Measurements from ENCODE around the gene KLK11. TPM values are rescaled to one million over a fixed set of nuclear protein-coding genes. Genes with fewer than 3 reads are reported as not detected.

KLK11 gene
- total RNA-seq, 6 donors from 2014 or later: 13.3 to 37.7 (median 22.9) TPM

DNA sequence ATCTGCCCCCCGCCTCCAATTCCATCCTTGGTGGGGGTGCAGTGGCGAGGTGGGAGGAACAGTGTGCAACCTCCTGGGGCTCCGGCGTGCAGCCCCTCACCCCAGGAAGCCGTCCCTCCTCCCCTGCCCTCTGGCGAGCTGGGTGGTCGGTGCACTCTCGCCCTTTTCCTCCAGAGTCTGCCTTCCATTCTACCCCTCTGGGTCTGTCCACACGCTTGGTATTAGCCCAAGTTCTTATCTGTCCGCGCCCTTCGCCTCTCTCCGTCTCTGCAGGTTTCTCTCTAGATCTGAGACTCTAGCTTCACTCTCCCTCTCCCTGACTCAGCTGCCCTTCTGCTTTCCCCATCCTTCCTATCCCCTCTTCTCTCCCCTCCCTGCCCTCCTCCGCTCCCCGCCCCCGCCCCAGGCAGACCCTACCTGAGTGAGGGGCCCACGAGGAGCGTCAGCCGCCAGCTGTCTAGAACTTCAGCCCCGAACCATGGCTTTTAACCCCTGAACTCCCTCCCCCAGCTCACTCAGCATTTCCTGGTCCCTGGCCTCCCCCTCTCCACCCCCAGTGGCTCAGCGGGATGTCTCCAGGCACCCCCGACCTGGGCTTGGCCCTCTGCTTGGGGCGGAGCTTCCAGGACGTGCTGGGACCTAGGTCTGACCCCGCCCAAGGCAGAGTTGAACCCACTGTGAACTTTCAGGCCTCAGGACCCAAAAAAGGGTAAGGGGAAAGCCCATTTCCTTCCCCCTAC is 39.0 kb upstream of the KLK11 start:
- peak overlapping the region in 3 of 4 donors; percentile 15 to 35 (median 21) for H3K4me3 ChIP-seq
- WGBS, 2 donors: 12 to 16% methylated on average over 17 to 24 of the region's 25 CpGs
- TF ChIP-seq POLR2AphosphoS5 (IDR thresholded peaks at IDR 0.05): no peak
- no peak for TF ChIP-seq POLR2A (IDR thresholded peaks at IDR 0.05)
- TF ChIP-seq, protein P1, sequence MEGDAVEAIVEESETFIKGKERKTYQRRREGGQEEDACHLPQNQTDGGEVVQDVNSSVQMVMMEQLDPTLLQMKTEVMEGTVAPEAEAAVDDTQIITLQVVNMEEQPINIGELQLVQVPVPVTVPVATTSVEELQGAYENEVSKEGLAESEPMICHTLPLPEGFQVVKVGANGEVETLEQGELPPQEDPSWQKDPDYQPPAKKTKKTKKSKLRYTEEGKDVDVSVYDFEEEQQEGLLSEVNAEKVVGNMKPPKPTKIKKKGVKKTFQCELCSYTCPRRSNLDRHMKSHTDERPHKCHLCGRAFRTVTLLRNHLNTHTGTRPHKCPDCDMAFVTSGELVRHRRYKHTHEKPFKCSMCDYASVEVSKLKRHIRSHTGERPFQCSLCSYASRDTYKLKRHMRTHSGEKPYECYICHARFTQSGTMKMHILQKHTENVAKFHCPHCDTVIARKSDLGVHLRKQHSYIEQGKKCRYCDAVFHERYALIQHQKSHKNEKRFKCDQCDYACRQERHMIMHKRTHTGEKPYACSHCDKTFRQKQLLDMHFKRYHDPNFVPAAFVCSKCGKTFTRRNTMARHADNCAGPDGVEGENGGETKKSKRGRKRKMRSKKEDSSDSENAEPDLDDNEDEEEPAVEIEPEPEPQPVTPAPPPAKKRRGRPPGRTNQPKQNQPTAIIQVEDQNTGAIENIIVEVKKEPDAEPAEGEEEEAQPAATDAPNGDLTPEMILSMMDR (IDR thresholded peaks at IDR 0.05): no peak
- no peak for TF ChIP-seq EP300 (IDR thresholded peaks at IDR 0.05)
- H3K27ac ChIP-seq: no peak overlapping the region
- H3K27me3 ChIP-seq: peaks cover 0 to 16% (median 6%) of the 10 kb centered on the region in 4 donors
- H3K36me3 ChIP-seq: no peaks in the 10 kb centered on the region
- no peaks in the 10 kb centered on the region for H3K9me3 ChIP-seq
- DNase-seq: peak in 1 of 2 donors; percentile 33
- H3K4me1 ChIP-seq: peaks cover 0 to 9% (median 4%) of the 10 kb centered on the region in 4 donors
- peak in 1 of 2 donors; percentile 19 for ATAC-seq (ENCODE audit: low FRiP score in 2 of 2)

DNA sequence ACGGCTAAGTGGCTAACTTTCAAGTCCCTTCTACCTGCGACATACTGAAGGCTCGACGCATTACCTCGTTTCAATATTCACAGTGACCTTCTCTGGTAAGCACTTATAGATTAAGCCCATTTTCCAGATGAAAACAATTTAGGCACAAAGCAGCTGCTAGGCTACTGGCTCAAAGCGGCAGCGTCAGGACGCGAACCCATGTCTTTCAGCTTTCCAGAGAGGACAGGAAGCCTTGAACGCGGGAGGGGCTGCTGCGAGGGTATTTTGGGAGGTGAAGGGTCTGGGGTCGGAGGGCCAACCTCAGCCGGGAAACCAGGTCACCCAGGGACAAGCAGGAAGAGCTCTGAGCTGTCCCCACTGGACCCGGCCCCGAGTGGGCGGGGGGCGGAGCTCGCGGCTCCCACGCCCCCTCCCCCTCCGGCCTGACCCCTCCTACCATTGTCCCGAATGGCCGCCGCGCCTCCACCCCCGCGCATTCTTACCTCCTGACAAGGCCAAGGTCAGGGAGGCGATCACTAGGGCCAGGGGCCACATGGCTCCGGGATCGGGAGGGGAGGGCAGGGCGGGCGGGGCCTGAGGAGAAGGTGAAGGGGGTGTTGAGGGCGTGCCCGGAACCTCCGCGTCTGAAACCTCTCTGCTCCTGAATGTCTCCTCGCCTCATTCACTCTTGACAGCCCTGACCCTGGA is 38.3 kb upstream of the KLK11 start, which contains the start of gene KLK13:
Gene KLK13 (minus strand): TSS at position 559 of the 687 bp plus-strand sequence. CDS start 25 bp downstream, at position 534.
- ATAC-seq (ENCODE audit: low FRiP score in 2 of 2): peak in 1 of 2 donors; percentile 56
- 18 to 36% methylated on average over 14 to 24 of the region's 38 CpGs for WGBS, 2 donors
- peak in 1 of 2 donors; percentile 81 for DNase-seq
- no peak within 1 kb of the TSS for H3K27ac ChIP-seq
- H3K36me3 ChIP-seq: no peaks in the 10 kb centered on the region
- H3K4me1 ChIP-seq: peaks cover 0 to 9% (median 4%) of the 10 kb centered on the region in 4 donors
- H3K4me3 ChIP-seq: peak within 1 kb of the TSS in 3 of 4 donors; percentile 15 to 35 (median 21)
- H3K9me3 ChIP-seq: no peaks in the 10 kb centered on the region
- TF ChIP-seq, protein P1 (IDR thresholded peaks at IDR 0.05): no peak
- TF ChIP-seq POLR2A (IDR thresholded peaks at IDR 0.05) (no peak), EP300 (IDR thresholded peaks at IDR 0.05) (no peak), POLR2AphosphoS5 (IDR thresholded peaks at IDR 0.05) (no peak)
- peaks cover 0 to 16% (median 6%) of the 10 kb centered on the region in 4 donors for H3K27me3 ChIP-seq

DNA sequence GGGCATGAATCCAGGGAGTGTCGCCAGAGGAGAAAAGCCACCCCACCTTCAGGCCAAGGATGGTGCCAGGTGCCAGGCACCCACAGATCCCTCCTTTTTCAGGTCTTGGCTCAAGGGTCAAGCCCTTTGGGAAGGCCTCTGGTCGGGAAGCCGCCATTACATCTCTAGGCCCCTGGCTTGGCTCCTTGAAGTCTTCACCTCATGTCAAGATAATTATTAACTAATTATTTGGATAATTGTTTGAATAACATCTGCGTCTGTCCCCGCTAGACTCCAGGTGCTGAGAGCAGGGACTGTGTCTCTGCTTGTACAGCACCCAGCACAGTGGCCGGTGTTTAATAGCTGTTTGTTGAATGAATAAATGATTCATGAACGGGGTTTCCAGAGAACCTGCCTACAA is 37.2 kb upstream of the KLK11 start:
- peaks cover 0 to 16% (median 6%) of the 10 kb centered on the region in 4 donors for H3K27me3 ChIP-seq
- no peaks in the 10 kb centered on the region for H3K36me3 ChIP-seq
- TF ChIP-seq POLR2A (IDR thresholded peaks at IDR 0.05) (no peak), POLR2AphosphoS5 (IDR thresholded peaks at IDR 0.05) (no peak), EP300 (IDR thresholded peaks at IDR 0.05) (no peak)
- TF ChIP-seq, protein P1 (IDR thresholded peaks at IDR 0.05): no peak
- no peak for ATAC-seq (ENCODE audit: low FRiP score in 2 of 2)
- H3K27ac ChIP-seq: no peak overlapping the region
- no peak overlapping the region for H3K4me3 ChIP-seq
- DNase-seq: no peak
- no peaks in the 10 kb centered on the region for H3K9me3 ChIP-seq
- H3K4me1 ChIP-seq: peaks cover 0 to 9% (median 4%) of the 10 kb centered on the region in 4 donors
- WGBS, 2 donors: 82 to 87% methylated on average over 7 of the region's 7 CpGs

DNA sequence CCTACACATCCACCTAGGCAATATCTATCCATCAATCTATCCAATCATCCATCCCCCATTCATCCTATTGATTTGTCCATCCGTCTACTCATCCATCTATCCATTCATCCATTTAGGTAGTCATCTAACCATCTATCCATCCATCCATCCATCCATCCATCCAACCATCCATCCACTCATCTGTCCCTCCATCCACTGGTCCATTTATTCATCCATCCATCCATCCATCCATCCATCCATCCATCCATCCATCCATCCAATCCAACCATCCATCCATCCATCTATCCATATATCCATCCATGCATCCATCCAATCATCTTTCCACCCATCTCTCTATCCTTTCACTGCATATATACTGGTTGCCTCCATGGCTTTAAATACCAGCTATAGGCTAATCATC is 34.6 kb upstream of the KLK11 start:
- Histone ChIP-seq H3K27ac (no peak overlapping the region), H3K4me1 (peaks cover 0 to 9% (median 4%) of the 10 kb centered on the region in 4 donors), H3K4me3 (no peak overlapping the region), H3K9me3 (no peaks in the 10 kb centered on the region), H3K27me3 (peaks cover 0 to 16% (median 6%) of the 10 kb centered on the region in 4 donors), H3K36me3 (no peaks in the 10 kb centered on the region)
- no peak for DNase-seq
- TF ChIP-seq POLR2A (IDR thresholded peaks at IDR 0.05) (no peak), EP300 (IDR thresholded peaks at IDR 0.05) (no peak), POLR2AphosphoS5 (IDR thresholded peaks at IDR 0.05) (no peak)
- TF ChIP-seq, protein P1 (IDR thresholded peaks at IDR 0.05): no peak
- ATAC-seq (ENCODE audit: low FRiP score in 2 of 2): no peak
- WGBS, 2 donors: 0 to 89% methylated on average over 1 of the region's 1 CpG

All from upper lobe of left lung (tissue), 6 donors.